Fibroblast of skin of left biceps (primary cell): Measurements from ENCODE around the gene PTPRD.
"Not testable (repeated sequence)": the region's sequence is repeated elsewhere in the genome, so short reads cannot be mapped to it uniquely, and the experiment has no call there.

Experiments
- DNase-seq, 2 experiments: peaks; one replicate each; pipeline ENCODE4 v3.0.0-alpha.2; 2013; ENCODE audit warnings: low read depth in 2 of 2

PTPRD gene

GRCh38 chr9:9173264-9173663 lies 1439.5 kb downstream of the PTPRD start:
- DNase-seq = no peak

- no peak for DNase-seq
Measured at GRCh38 chr9:9170439-9171134, 1442.2 kb downstream of the PTPRD start.

- no peak for DNase-seq
Measured at GRCh38 chr9:9142001-9142400, 1470.8 kb downstream of the PTPRD start.

GRCh38 chr9:9133526-9133925 lies 1479.3 kb downstream of the PTPRD start:
- no peak for DNase-seq

- no peak for DNase-seq
Measured at GRCh38 chr9:9124616-9125015, 1488.2 kb downstream of the PTPRD start.

GRCh38 chr9:9122230-9122875 lies 1490.4 kb downstream of the PTPRD start:
- no peak for DNase-seq

GRCh38 chr9:9117866-9118265 lies 1494.9 kb downstream of the PTPRD start:
- no peak for DNase-seq

GRCh38 chr9:9112001-9112720 lies 1500.6 kb downstream of the PTPRD start:
- DNase-seq = no peak

- no peak for DNase-seq
Measured at GRCh38 chr9:9108641-9109040, 1504.2 kb downstream of the PTPRD start.

GRCh38 chr9:9102295-9102694 lies 1510.5 kb downstream of the PTPRD start:
- no peak for DNase-seq

- DNase-seq = no peak
Measured at GRCh38 chr9:9100070-9100469, 1512.7 kb downstream of the PTPRD start.

- no peak for DNase-seq
Measured at GRCh38 chr9:9099646-9100045, 1513.2 kb downstream of the PTPRD start.

GRCh38 chr9:9097254-9097653 lies 1515.5 kb downstream of the PTPRD start:
- not testable (repeated sequence) for DNase-seq

- DNase-seq = no peak
Measured at GRCh38 chr9:9091387-9091786, 1521.4 kb downstream of the PTPRD start.

- DNase-seq = no peak
Measured at GRCh38 chr9:9079473-9079872, 1533.3 kb downstream of the PTPRD start.

- no peak for DNase-seq
Measured at GRCh38 chr9:9078301-9078700, 1534.5 kb downstream of the PTPRD start.

GRCh38 chr9:9061627-9062026 lies 1551.2 kb downstream of the PTPRD start:
- no peak for DNase-seq

GRCh38 chr9:9054354-9054992 lies 1558.3 kb downstream of the PTPRD start:
- no peak for DNase-seq

- DNase-seq = no peak
Measured at GRCh38 chr9:9045572-9045971, 1567.2 kb downstream of the PTPRD start.

- DNase-seq = no peak
Measured at GRCh38 chr9:9045072-9045471, 1567.7 kb downstream of the PTPRD start.

GRCh38 chr9:9043788-9044187 lies 1569.0 kb downstream of the PTPRD start:
- DNase-seq = not testable (repeated sequence)

- no peak for DNase-seq
Measured at GRCh38 chr9:9041756-9042155, 1571.0 kb downstream of the PTPRD start.
